Measurements from ENCODE around the gene TPM4. TPM values are rescaled to one million over a fixed set of nuclear protein-coding genes. Genes with fewer than 3 reads are reported as not detected.
A peak's percentile ranks its signal among the peaks of the same experiment; 100 is the strongest.
"Not testable (repeated sequence)": the region's sequence is repeated elsewhere in the genome, so short reads cannot be mapped to it uniquely, and the experiment has no call there.

TPM4 gene
- total RNA-seq, 1 donor from 2014 or later = 700 TPM

DNA sequence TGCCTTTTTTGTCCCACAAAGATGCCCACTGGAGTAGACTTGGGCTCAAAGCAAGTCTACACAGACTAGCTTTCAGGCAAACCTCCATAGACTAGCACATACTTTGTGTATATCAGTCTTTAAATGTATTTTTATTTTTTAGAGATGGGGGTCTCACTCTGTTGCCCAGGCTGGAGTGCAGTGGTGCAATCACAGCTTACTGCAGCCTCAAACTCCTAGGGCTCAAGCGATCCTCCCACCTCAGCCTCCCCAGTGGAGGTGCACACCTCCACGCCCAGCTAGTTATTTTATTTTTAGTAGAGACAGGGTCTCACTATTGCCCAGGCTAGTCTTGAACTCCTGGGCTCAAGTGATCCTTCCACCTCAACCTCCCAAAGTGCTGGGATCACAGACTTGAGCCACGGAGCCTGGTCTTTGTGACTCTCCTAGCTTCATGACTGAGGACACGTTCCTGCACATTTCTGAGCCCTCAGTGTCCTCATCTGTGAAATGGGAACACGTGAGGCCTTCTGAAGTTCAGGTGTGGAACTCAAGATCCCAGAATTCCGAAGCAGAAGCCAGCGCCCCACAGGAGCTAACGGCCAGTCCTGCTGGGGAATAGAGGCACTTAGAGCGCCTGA lies 5.1 kb upstream of the TPM4 start:
- no peak for DNase-seq (ENCODE audit: low spot score)

- no peak for DNase-seq (ENCODE audit: low spot score)
These were observed 2.8 kb upstream of the TPM4 start for GRCh38 chr19:16073481-16073880.

DNA sequence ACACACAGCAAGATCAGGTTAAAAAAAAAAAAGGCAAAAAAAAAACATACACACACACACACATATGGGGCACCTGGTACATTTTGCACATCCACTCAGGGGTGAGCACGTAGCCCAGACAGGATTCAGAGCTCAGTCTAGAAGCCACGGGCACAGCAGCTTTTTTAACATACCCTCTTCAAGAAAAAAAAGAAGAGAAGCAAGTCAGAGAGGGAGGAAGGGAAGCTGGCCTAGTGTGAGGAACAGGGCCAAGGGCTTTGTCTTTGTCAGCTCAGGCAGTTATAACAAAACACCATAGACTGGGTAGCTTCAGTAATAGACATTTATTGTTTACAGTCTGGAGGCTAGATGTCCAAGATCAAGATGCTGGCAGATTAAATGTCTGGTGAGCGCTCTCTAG lies 2.3 kb upstream of the TPM4 start:
- DNase-seq (ENCODE audit: low spot score) = no peak

DNA sequence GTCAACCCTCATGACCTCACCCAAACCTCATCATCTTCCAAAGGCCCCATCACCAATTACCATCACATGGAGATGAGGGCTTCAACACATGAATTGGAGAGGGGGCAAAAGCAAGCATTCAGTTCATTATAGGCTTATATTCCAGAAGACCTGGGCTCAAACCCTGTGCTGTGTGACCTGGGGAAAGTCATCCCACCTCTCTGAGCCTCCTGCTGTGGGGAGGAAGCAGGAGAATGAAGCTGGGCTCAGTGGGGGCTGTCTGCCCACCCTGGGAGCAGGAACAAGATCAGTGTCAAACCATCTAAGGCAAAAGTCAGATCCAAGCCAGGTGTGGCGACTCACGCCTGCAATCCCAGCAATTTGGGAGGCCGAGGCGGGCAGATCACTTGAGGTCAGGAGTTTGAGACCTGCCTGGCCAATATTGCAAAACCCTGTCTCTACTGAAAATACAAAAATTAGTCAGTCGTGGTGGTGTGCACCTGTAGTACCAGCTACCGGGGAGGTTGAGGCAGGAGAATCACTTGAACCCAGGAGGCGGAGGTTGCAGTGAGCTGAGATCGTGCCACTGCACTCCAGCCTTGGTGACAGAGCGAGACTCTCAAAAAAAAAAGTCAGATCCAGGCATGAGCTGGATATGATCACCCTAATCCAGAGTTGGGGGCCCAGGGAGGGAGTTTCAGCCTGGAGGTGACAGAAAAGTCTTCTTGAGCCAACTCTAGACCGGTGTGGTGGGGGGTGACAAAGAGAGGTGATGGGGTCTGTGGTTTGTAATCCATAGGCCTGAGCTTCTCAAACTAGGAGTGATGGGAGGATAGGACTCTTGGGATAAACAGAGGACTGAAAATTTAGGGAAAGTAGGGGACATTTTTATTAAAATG lies 1.6 kb upstream of the TPM4 start:
- no peak for DNase-seq (ENCODE audit: low spot score)

GRCh38 chr19:16075430-16076153 lies 703 bp upstream of the TPM4 start:
- no peak for DNase-seq (ENCODE audit: low spot score)

- no peak for DNase-seq (ENCODE audit: low spot score)
These were observed 790 bp downstream of the TPM4 start for GRCh38 chr19:16076958-16077611.

DNA sequence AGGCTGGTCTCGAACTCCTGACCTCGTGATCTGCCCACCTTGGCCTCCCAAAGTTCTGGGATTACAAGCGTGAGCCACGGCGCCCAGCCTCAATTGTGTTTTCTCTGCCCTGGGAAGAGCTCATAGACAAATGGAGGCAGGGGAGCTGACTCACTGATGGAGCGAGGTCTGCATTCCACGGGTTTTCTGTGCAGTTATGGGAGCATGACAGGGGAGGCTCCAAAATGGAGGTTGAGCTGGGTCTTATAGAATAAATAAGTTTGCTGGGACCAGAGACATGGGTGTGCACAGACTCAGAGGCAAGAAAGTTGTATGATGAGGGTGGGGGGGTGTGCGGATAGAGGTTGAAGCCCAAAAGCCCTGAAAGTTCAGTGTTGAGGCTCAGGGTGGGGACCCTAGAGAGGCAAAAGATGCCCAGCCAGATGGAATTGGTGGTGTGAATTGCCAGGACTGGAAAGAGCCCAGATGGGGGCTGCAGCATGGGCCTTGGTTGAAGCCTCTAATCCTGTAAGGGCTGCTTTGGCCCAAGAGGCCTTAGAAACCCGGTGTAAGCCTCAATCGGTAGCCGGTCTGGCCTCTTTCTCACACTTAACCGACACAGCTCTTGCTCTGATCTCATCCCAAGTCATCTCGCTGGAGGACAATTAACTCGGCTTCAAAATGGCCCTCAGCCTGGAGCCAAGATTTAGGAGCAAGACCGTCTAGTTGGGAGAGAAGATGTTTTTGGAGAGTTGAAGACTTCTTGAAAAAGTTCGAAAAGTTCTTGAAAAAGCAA lies 1.9 kb downstream of the TPM4 start:
- DNase-seq (ENCODE audit: low spot score) = peak; percentile 59

DNA sequence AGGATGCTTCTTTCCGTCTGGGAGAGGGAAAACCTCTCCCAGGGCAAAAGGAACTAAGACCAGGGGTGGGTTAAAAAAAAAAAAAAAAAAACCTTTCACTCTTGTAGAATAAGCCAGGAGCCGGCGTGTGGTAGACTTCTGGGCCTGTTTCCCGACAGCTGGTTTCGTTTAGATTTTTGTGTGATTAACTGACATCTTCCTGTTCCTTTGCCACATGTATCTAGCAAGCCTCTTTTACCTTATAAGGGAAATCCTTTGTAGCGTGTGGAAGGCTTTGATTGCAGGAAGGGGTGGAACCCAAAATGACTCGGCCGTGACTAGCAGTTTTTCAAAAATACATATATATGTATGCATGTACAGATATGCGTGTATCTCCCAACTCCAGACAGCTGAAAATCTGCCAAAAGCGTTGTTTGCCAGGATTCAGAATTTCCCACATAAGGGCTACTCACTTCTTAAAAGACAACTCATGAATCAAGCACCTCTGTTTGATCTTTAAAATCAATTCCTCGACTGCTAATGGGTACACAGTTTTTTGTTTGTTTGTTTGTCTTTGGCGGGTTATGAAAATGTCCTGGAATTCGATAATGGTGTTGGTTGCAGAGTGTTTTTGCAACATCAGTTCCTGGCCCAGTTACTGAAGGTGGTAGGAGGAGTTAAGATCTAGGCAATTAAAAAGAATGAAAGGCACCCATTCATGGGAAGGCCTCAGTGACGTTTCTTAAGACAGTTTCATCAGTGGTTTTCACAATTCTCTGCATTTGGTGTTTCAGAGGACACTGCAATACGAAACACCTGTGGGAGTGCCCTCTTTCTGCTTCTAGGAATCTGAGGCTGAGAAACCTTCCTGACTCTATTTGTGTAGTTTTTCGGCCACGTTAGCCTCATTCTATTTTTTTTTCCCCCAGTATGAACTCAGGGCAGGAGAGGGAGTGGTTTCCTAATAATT lies 2.7 kb downstream of the TPM4 start:
- DNase-seq (ENCODE audit: low spot score) = peak; percentile 98

- no peak for DNase-seq (ENCODE audit: low spot score)
These were observed 7.9 kb downstream of the TPM4 start for GRCh38 chr19:16084067-16084685.

DNA sequence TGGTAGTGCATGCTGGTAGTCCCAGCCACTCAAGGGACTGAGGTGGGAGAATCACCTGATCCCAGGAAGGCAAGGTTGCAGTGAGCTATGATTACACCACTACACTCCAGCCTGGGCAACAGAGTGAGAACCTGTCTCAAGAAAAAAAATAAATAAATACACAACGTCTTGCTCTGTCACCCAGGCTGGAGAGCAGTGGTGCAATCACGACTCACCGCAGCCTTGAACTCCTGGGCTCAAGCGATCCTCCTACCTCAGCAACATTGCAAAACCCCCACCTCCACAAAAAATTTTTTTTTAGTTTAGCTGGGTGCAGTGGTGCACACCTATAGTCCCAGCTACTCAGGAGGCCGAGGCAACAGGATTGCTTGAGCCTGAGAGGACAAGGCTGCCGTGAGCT lies 8.8 kb downstream of the TPM4 start:
- no peak for DNase-seq (ENCODE audit: low spot score)

DNA sequence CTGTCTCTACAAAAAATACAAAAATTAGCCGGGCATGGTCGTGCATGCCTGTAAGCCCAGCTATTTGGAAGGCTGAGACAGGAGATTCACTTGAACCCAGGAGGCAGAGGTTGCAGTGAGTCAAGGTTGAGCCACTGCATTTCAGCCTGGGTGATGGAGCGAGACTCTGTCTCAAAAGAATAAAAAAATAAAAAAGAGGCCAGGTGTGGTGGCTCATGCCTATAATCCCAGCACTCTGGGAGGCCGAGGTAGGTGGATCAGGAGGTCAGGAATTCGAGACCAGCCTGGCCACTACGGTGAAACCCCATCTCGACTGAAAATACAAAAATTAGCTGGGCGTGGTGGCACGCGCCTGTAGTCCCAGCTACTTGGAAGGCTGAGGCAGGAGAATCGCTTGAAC lies 11.1 kb downstream of the TPM4 start:
- DNase-seq (ENCODE audit: low spot score) = not testable (repeated sequence)

GRCh38 chr19:16087940-16088339 lies 11.6 kb downstream of the TPM4 start:
- no peak for DNase-seq (ENCODE audit: low spot score)

- DNase-seq (ENCODE audit: low spot score) = no peak
These were observed 12.2 kb downstream of the TPM4 start for GRCh38 chr19:16088351-16089009.

DNA sequence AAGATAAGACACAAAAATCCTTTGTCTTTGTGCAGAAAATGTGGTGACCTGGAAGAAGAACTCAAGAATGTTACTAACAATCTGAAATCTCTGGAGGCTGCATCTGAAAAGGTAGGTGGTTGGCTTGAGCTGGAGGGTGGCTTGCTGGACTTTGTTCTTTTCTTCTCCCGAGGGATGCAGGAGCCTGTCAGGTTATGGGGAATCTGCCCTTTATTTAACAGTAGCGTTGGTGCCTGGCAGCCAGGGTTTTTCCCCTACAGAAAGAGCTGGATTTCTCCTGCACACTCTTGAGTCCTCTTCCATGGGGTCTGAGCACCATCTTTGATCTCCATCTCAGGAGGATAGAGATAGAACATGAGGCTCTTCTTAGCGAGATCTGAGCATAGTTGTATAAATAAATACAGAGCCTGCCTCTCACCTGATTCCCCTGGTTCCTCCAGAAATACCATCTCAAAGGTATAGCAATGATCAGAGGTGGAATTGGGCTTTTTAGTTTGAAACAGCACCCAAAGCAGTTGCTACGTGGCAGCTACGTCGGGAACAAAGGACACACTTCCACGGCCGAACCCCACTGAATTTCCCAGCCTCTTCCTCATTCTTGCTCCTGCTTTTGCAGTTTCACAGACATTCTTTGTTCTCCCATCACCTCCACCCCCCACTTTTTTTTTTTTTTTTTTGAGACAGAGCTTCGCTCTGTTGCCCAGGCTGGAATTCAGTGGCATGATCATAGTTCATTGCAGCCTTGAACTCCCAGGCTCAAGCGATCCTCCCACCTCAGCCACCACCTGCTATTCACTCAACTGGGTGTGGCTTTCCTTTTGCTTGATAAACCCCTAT lies 12.9 kb downstream of the TPM4 start:
- no peak for DNase-seq (ENCODE audit: low spot score)

- DNase-seq (ENCODE audit: low spot score) = no peak
These were observed 15.5 kb downstream of the TPM4 start for GRCh38 chr19:16091546-16092475.

DNA sequence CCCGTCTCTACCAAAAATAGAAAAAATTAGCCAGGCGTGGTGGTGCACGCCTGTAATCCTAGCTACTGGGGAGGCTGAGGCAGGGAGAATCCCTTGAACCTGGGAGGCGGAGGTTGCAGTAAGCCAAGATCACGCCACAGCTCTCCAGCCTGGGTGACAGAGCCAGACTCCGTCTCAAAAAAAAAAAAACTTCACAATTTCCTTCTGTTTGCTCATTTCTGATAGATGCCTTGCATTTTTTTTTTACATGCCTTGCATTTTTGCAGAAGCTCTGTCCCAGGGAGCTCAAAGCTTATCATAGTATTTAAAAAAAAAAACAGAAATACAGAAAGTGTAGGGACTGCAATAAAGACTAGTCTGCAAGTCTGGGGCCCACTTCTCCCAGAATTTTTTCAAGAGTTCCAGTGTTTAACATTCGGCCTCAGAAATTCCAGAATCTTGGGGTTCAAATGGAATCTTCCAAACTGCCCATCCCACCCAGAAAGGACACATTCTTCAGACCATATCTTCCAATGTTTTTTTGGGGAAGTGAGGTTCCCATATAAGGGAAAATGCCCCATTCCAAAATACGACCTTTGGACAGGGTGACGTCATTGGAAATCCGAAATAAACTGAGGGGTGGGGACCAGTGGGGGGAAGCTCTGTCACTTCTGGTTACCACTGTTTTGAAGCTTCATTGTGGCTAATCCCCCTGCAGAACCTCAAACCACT lies 18.2 kb downstream of the TPM4 start:
- peak; percentile 78 for DNase-seq (ENCODE audit: low spot score)
